Measurements from ENCODE around the gene HS3ST6.
A peak's percentile ranks its signal among the peaks of the same experiment; 100 is the strongest.
"Not testable (repeated sequence)": the region's sequence is repeated elsewhere in the genome, so short reads cannot be mapped to it uniquely, and the experiment has no call there.

The HS3ST6 gene

GRCh38 chr16:1946495-1947368 lies 28.5 kb upstream of the HS3ST6 start:
- DNase-seq (ENCODE audit: low spot score): no peak

GRCh38 chr16:1945559-1946391 lies 27.6 kb upstream of the HS3ST6 start:
- DNase-seq (ENCODE audit: low spot score): no peak

GRCh38 chr16:1944612-1945199 lies 26.5 kb upstream of the HS3ST6 start:
- DNase-seq (ENCODE audit: low spot score): no peak

- DNase-seq (ENCODE audit: low spot score): peak; percentile 100
Measured at GRCh38 chr16:1942810-1943726, 24.9 kb upstream of the HS3ST6 start, which contains the start of gene MSRB1. Gene MSRB1 (minus strand): TSS chr16:1943199. CDS start chr16:1943156, 43 bp downstream.

GRCh38 chr16:1942047-1942809 lies 24.0 kb upstream of the HS3ST6 start:
- peak; percentile 45 for DNase-seq (ENCODE audit: low spot score)

GRCh38 chr16:1941162-1942046 lies 23.2 kb upstream of the HS3ST6 start:
- no peak for DNase-seq (ENCODE audit: low spot score)

GRCh38 chr16:1940273-1941161 lies 22.3 kb upstream of the HS3ST6 start:
- no peak for DNase-seq (ENCODE audit: low spot score)

- DNase-seq (ENCODE audit: low spot score): not testable (repeated sequence)
Measured at GRCh38 chr16:1939833-1940232, 21.6 kb upstream of the HS3ST6 start.

- DNase-seq (ENCODE audit: low spot score): no peak
Measured at GRCh38 chr16:1938910-1939309, 20.7 kb upstream of the HS3ST6 start.

- DNase-seq (ENCODE audit: low spot score): no peak
Measured at GRCh38 chr16:1938316-1938715, 20.1 kb upstream of the HS3ST6 start.

GRCh38 chr16:1936945-1937479 lies 18.8 kb upstream of the HS3ST6 start:
- DNase-seq (ENCODE audit: low spot score): no peak

GRCh38 chr16:1933097-1933661 lies 15.0 kb upstream of the HS3ST6 start:
- DNase-seq (ENCODE audit: low spot score): no peak

- DNase-seq (ENCODE audit: low spot score): no peak
Measured at GRCh38 chr16:1932050-1933028, 14.1 kb upstream of the HS3ST6 start.

GRCh38 chr16:1930338-1930720 lies 12.1 kb upstream of the HS3ST6 start:
- no peak for DNase-seq (ENCODE audit: low spot score)

- peak; percentile 97 for DNase-seq (ENCODE audit: low spot score)
Measured at GRCh38 chr16:1929578-1930337, 11.5 kb upstream of the HS3ST6 start.

- DNase-seq (ENCODE audit: low spot score): no peak
Measured at GRCh38 chr16:1929105-1929504, 10.9 kb upstream of the HS3ST6 start.
